Cardiac fibroblast (primary cell): ENCODE data around the gene PTK7.

ENCODE experiments used
- DNase-seq, 2 donors: peaks; one replicate each; pipeline versions ENCODE4 v3.0.0 to v3.0.0-alpha.2; 2010; ENCODE audit warnings: low read depth in 2 of 2
- H3K4me3 ChIP-seq, 2 donors: replicated peaks in 1 of 2; 1 replicate in 1 of 2; 2 replicates in 1 of 2; pipeline ENCODE4 v1.5.1; 2011; ENCODE audit warnings: low read depth in 2 of 2, low read length in 2 of 2, mild to moderate bottlenecking in 2 of 2, moderate library complexity in 1 of 2
- TF ChIP-seq, protein P1 (sequence below): IDR thresholded peaks from one replicate; pipeline ENCODE4 v1.5.1; 2011; ENCODE audit warnings: low read depth, mild to moderate bottlenecking, low read length, inconsistent platforms

The PTK7 gene

DNA sequence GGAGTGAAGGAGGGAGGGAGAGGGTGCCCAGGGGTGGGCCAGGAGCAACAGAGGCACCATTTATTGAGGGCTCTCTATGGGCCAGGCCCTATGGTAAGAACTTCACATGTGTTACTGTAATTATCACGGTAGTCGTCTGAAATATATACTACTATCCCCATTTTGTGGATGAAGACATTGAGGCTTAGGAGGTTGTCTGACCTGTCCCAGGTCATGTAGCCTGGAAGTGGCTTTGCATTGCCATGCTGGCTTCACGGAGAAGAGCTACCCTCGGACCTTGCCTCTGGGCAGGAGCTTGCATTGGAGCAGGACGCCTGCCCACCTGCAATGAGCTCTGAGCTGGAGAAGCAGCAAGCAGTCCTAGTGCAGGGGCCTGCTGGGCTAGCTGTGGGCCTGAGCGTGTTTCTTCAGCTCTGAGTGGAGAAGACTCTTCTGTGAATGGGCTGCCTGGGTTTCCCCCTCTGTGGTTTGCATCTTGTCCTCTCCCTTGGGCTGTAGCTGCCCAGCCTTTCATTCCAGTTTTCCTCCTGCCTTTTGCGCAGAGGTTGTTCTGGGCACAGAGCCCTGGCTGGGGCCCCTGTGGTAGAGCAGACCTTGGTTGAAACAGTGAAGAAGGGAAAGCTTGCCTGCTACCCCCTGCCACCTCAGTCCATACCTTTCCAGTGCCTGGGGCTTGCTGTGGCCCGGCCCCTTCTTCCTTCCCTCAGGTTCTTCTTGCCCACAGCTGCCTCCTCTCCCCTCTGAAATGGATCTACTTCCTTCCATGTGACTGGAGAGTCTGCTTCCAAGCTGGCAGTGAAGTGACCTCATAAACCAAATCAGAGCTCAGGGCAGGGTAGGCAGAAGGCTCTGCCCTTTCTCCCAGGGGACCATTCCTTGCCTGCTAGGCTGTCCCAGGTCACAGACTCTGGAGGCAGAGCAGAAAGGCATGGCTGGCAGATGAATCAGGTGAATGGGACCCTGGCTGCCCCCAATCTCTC is 70.9 kb downstream of the PTK7 start:
- no peak for DNase-seq
- H3K4me3 ChIP-seq, result no peak overlapping the region
- TF ChIP-seq, protein P1, sequence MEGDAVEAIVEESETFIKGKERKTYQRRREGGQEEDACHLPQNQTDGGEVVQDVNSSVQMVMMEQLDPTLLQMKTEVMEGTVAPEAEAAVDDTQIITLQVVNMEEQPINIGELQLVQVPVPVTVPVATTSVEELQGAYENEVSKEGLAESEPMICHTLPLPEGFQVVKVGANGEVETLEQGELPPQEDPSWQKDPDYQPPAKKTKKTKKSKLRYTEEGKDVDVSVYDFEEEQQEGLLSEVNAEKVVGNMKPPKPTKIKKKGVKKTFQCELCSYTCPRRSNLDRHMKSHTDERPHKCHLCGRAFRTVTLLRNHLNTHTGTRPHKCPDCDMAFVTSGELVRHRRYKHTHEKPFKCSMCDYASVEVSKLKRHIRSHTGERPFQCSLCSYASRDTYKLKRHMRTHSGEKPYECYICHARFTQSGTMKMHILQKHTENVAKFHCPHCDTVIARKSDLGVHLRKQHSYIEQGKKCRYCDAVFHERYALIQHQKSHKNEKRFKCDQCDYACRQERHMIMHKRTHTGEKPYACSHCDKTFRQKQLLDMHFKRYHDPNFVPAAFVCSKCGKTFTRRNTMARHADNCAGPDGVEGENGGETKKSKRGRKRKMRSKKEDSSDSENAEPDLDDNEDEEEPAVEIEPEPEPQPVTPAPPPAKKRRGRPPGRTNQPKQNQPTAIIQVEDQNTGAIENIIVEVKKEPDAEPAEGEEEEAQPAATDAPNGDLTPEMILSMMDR, result no peak

GRCh38 chr6:43147691-43148477 is 71.8 kb downstream of the PTK7 start:
- no peak overlapping the region for H3K4me3 ChIP-seq

GRCh38 chr6:43149265-43149664 is 73.2 kb downstream of the PTK7 start:
- DNase-seq, result peak in 1 of 2 donors; percentile 28
- no peak overlapping the region for H3K4me3 ChIP-seq
- TF ChIP-seq, protein P1, result no peak

More at GRCh38 chr6:43147691-43148477, 71.8 kb downstream of the PTK7 start:
- no peak for DNase-seq
- TF ChIP-seq, protein P1, result no peak

DNA sequence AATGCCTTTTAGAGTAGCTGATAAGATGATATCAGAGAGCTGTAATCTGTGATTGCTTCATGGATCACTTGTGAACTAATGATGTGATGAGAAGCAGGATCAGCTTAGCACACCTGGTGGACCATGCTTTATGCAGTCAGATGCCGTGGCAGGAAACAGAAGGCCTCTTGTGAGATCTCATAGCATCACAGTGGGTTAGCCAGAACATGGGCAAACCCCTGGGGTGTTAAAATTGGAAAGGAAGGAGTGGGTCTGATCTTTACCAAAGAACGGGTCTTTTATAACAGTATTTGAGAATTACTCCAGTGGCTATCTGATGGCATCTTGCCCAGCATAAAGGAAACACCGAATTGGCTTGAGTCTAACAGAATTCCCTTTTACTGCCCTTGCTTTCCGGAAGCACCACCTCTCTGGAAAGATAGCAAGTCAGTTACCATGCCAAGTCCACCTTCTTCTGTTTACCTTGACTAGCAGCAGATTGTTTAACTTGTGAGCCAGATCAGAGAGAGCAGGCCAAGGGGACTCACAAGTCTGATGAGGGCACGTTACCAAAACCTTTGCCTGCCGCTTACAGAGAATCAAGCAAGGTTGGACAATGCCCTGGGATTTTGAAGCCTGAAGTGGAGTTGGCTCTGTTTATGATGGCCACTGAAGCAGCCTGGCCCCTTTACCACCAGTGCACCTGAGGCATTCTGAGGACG is 74.1 kb downstream of the PTK7 start:
- H3K4me3 ChIP-seq, result no peak overlapping the region
- DNase-seq, result peak in 1 of 2 donors; percentile 33
- TF ChIP-seq, protein P1, result no peak

DNA sequence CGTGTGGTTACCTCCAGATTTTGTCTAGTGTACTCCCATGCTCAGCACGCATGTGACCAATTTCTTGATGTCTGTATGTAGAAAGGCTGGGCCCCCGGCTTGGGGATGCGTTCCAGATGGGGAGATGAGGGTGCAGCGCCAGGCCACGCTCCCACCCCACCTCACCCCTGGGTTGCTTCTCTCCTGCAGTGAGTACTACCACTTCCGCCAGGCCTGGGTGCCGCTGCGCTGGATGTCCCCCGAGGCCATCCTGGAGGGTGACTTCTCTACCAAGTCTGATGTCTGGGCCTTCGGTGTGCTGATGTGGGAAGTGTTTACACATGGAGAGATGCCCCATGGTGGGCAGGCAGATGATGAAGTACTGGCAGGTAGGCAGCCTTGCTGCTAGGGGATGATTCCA is 83.5 kb downstream of the PTK7 start:
- no peak for DNase-seq
- H3K4me3 ChIP-seq, result no peak overlapping the region
- TF ChIP-seq, protein P1, result no peak

DNA sequence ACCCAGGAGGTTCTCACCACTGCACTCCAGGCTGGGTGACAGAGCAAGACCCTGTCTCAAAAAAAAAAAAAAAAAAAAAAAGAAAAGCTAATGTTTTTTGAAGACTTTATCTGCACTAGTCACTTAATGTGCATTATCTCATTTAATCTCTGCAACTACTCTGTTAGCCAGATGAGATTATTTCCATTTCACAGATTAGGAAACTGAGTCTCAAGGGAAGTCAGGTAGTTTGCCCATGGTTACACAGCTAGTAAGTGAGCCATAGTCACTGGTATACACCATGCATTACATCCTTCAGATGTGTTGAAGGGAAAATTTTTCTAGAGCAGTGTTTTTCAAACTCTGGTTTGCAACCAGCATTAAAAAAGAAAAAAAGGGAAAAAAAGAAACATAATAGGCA is 87.8 kb downstream of the PTK7 start:
- no peak for DNase-seq
- no peak overlapping the region for H3K4me3 ChIP-seq
- TF ChIP-seq, protein P1, result no peak
